HCT116 (cell line): ENCODE data around the gene OR52K2.

Experiments
- CTCF ChIP-seq, 3 experiments: fragments of 200-600 bp in 1 of 3; sonication (generic) in 1 of 3; IDR thresholded peaks in 2 of 3; conservative IDR thresholded peaks in 1 of 3; 2 replicates each; pipeline ENCODE4 v1.5.1; 2012 to 2017; ENCODE audit warnings: low read depth in 2 of 3, low read length in 2 of 3, antibody characterized with exemption in 1 of 3, borderline replicate concordance in 1 of 3, control low read depth in 1 of 3, mild to moderate bottlenecking in 1 of 3, mixed read lengths in 1 of 3, mixed run types in 1 of 3, moderate library complexity in 1 of 3; ENCODE audit not compliant: insufficient read depth in 1 of 3
- SRF ChIP-seq: IDR thresholded peaks from 2 replicates; pipeline ENCODE4 v1.6.1; 2012; ENCODE audit warnings: low read depth

GRCh38 chr11:4441515-4441914, 7.6 kb upstream of the OR52K2 start:
- TF ChIP-seq CTCF (IDR thresholded peaks at IDR 0.05 in 2 of 3, conservative IDR thresholded peaks at IDR 0.05 in 1 of 3; ENCODE audit: borderline replicate concordance in 1 of 3, insufficient read depth in 1 of 3, low read depth in 2 of 3, low read length in 2 of 3) (no peak), SRF (no peak)
